ENCODE data around the gene TBX18. TPM values are rescaled to one million over a fixed set of nuclear protein-coding genes. Genes with fewer than 3 reads are reported as not detected.

TBX18 gene
- total RNA-seq, 2 experiments from 2014 or later = not detected

GRCh38 chr6:84740385-84740784 lies 24.0 kb downstream of the TBX18 start:
- CTCF ChIA-PET (ENCODE audit: unreplicated experiment) = no interaction called here
- H3K9me2 ChIP-seq (ENCODE audit: insufficient read depth, low read length) = no peaks in the 10 kb centered on the region
- TF ChIP-seq CTCF (conservative IDR thresholded peaks at IDR 0.05; ENCODE audit: low read length) (no peak), EZH2phosphoT487 (IDR thresholded peaks at IDR 0.05; ENCODE audit: borderline replicate concordance, low read depth, low read length) (no peak)
- H3K36me3 ChIP-seq (ENCODE audit: insufficient read depth, low read length) = no peaks in the 10 kb centered on the region
- H3K27ac ChIP-seq (ENCODE audit: low read depth, low read length, poor library complexity, severe bottlenecking) = no peak overlapping the region
- no peaks in the 10 kb centered on the region for H3K79me2 ChIP-seq (ENCODE audit: insufficient read depth, low read depth, low read length)
- no peak overlapping the region for H3K4me2 ChIP-seq (ENCODE audit: low read length)
- no TSS peak for BruUV-seq (replicated peaks)
- H4K20me1 ChIP-seq (ENCODE audit: insufficient read depth, low read length) = no peaks in the 10 kb centered on the region
- intact Hi-C loops (cut with micrococcal nuclease; ENCODE audit: unreplicated experiment) = no loop called here
- H3K4me3 ChIP-seq (ENCODE audit: low read depth, low read length, poor library complexity, severe bottlenecking) = no peak overlapping the region
- H3K9me3 ChIP-seq (ENCODE audit: low read length) = no peaks in the 10 kb centered on the region
- H2AFZ ChIP-seq (ENCODE audit: low read length) = no peak overlapping the region
- POLR2A ChIA-PET = no interaction called here
- DNase-seq (ENCODE audit: low spot score) = no peak
- no peaks in the 10 kb centered on the region for H3K4me1 ChIP-seq (ENCODE audit: insufficient read depth, low read length, poor library complexity, severe bottlenecking)

GRCh38 chr6:84739866-84740208 lies 24.6 kb downstream of the TBX18 start:
- CTCF ChIA-PET (ENCODE audit: unreplicated experiment) = no interaction called here
- intact Hi-C loops (cut with micrococcal nuclease; ENCODE audit: unreplicated experiment) = no loop called here
- BruUV-seq (replicated peaks) = no TSS peak

More at GRCh38 chr6:84739866-84740208, 24.6 kb downstream of the TBX18 start:
- no peak for DNase-seq (ENCODE audit: low spot score)
- POLR2A ChIA-PET = no interaction called here
- no peak overlapping the region for H3K27ac ChIP-seq (ENCODE audit: low read depth, low read length, poor library complexity, severe bottlenecking)
- no peak overlapping the region for H3K4me3 ChIP-seq (ENCODE audit: low read depth, low read length, poor library complexity, severe bottlenecking)
- no peak overlapping the region for H2AFZ ChIP-seq (ENCODE audit: low read length)
- H3K4me1 ChIP-seq (ENCODE audit: insufficient read depth, low read length, poor library complexity, severe bottlenecking) = no peaks in the 10 kb centered on the region
- no peak for TF ChIP-seq CTCF (conservative IDR thresholded peaks at IDR 0.05; ENCODE audit: low read length)
- no peak for TF ChIP-seq EZH2phosphoT487 (IDR thresholded peaks at IDR 0.05; ENCODE audit: borderline replicate concordance, low read depth, low read length)
- no peaks in the 10 kb centered on the region for H3K36me3 ChIP-seq (ENCODE audit: insufficient read depth, low read length)
- H3K9me3 ChIP-seq (ENCODE audit: low read length) = no peaks in the 10 kb centered on the region
- H3K4me2 ChIP-seq (ENCODE audit: low read length) = no peak overlapping the region
- no peaks in the 10 kb centered on the region for H3K9me2 ChIP-seq (ENCODE audit: insufficient read depth, low read length)
- no peaks in the 10 kb centered on the region for H3K79me2 ChIP-seq (ENCODE audit: insufficient read depth, low read depth, low read length)
- no peaks in the 10 kb centered on the region for H4K20me1 ChIP-seq (ENCODE audit: insufficient read depth, low read length)
